Measurements from ENCODE around the gene DFFB. TPM values are rescaled to one million over a fixed set of nuclear protein-coding genes. Genes with fewer than 3 reads are reported as not detected.

Gene DFFB
- total and polyA plus RNA-seq, 2 of the 4 experiments (the other 2 are of a cell fraction) = 6.5 to 7.3 TPM

DNA sequence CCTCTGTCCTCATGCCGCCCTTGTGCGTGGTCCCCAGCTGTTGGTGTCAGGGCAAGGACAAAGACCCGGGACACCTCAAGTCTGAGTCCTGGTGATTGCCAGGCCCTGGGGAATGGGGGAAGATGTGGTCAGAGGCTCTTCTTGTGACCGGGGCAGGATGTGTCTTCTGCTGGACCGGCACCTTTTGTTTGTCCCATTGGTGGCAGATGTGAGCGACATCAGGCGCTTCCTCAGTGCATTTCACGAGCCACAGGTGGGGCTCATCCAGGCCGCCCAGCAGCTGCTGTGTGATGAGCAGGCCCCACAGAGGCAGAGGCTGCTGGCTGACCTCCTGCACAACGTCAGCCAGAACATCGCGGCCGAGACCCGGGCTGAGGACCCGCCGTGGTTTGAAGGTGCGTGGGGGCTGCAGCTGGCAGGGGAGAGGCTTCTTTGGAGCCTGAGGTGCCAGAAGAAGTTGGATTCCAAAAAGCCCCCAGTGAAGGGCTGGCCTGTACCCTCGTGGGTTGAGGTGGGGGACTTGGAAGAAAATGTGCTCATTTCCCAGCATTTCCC, 8.4 kb downstream of the DFFB start:
- Histone ChIP-seq H2AFZ (replicated peaks; ENCODE audit: low read length, poor library complexity) (no peak overlapping the region), H3K56ac (ENCODE audit: extremely low read depth, insufficient read depth, low read length) (no peak overlapping the region), H2AK9ac (replicated peaks; ENCODE audit: low read depth, low read length, poor library complexity) (no peak overlapping the region), H3K4ac (ENCODE audit: low read depth, low read length) (no peak overlapping the region), H2AK5ac (ENCODE audit: low read depth, low read length) (no peak overlapping the region), H3K4me3 (ENCODE audit: insufficient read depth, low read depth, low read length) (no peak overlapping the region), H4K91ac (ENCODE audit: insufficient read depth, low read depth, low read length) (no peak overlapping the region), H3K27me3 (ENCODE audit: control insufficient read depth, insufficient read depth, low read length) (no peaks in the 10 kb centered on the region), H3K9me1 (ENCODE audit: insufficient read depth, low read length) (peaks cover 5% of the 10 kb centered on the region), H3K27ac (ENCODE audit: insufficient read depth, low read length) (no peak overlapping the region), H3K4me1 (ENCODE audit: control insufficient read depth, insufficient read depth, low read length) (no peaks in the 10 kb centered on the region), H3K18ac (ENCODE audit: low read depth, low read length) (no peak overlapping the region), H3K23ac (ENCODE audit: low read depth, low read length) (no peak overlapping the region), H3K79me1 (ENCODE audit: low read depth in 1 of 2, low read length in 2 of 2) (no peaks in the 10 kb centered on the region; a peak in 3 of 4 replicates), H3K9ac (ENCODE audit: low read depth, low read length) (no peak overlapping the region), H4K5ac (ENCODE audit: low read depth, low read length) (no peak overlapping the region), H2BK5ac (ENCODE audit: low read depth, low read length, poor library complexity, severe bottlenecking) (no peak overlapping the region), H3K9me3 (ENCODE audit: control insufficient read depth, insufficient read depth, low read length) (no peaks in the 10 kb centered on the region), H3K36me3 (ENCODE audit: control insufficient read depth, insufficient read depth, low read length) (peaks cover 18% of the 10 kb centered on the region), H4K8ac (ENCODE audit: low read depth in 2 of 2, low read length in 2 of 2) (no peak overlapping the region), H4K20me1 (ENCODE audit: insufficient read depth, low read length) (no peaks in the 10 kb centered on the region; the same call in 1 of the 2 replicates), H3K4me2 (ENCODE audit: low read depth, low read length) (no peak overlapping the region), H3K14ac (replicated peaks; ENCODE audit: low read depth, low read length) (no peak overlapping the region), H2BK15ac (ENCODE audit: low read depth, low read length) (no peak overlapping the region), H2BK20ac (ENCODE audit: low read depth, low read length) (no peak overlapping the region), H2BK120ac (ENCODE audit: low read depth, low read length) (no peak overlapping the region)
- ATAC-seq (ENCODE audit: low read depth) (no peak), DNase-seq (no peak)
- in situ Hi-C loops (cut with MboI; ENCODE audit: low sequenced_read_pairs) (no loop called here), intact Hi-C loops (cut with micrococcal nuclease) (no loop called here), dilution Hi-C loops (cut with HindIII; ENCODE audit: low sequenced_read_pairs, unreplicated experiment) (no loop called here)
- 64% methylated on average over 11 of the region's 18 CpGs; no CpG with 5 or more reads in 1 of the 2 experiments for WGBS, 2 experiments (ENCODE audit: extremely low coverage in 2 of 2, insufficient read length in 1 of 2)
- TF ChIP-seq POLR2A (IDR thresholded peaks at IDR 0.05; ENCODE audit: low read depth, low read length) = no peak
- no peak for TF ChIP-seq RFX5 (IDR thresholded peaks at IDR 0.05; ENCODE audit: low read depth, low read length)
- TF ChIP-seq, protein P1, sequence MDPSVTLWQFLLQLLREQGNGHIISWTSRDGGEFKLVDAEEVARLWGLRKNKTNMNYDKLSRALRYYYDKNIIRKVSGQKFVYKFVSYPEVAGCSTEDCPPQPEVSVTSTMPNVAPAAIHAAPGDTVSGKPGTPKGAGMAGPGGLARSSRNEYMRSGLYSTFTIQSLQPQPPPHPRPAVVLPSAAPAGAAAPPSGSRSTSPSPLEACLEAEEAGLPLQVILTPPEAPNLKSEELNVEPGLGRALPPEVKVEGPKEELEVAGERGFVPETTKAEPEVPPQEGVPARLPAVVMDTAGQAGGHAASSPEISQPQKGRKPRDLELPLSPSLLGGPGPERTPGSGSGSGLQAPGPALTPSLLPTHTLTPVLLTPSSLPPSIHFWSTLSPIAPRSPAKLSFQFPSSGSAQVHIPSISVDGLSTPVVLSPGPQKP (IDR thresholded peaks at IDR 0.05; ENCODE audit: borderline replicate concordance, low read depth, low read length) = no peak
- TF ChIP-seq MXI1 (IDR thresholded peaks at IDR 0.05; ENCODE audit: borderline replicate concordance, low read depth, low read length) = no peak
- TF ChIP-seq SMC3 (IDR thresholded peaks at IDR 0.05; ENCODE audit: low read depth, low read length) = no peak
- TF ChIP-seq, protein P2, sequence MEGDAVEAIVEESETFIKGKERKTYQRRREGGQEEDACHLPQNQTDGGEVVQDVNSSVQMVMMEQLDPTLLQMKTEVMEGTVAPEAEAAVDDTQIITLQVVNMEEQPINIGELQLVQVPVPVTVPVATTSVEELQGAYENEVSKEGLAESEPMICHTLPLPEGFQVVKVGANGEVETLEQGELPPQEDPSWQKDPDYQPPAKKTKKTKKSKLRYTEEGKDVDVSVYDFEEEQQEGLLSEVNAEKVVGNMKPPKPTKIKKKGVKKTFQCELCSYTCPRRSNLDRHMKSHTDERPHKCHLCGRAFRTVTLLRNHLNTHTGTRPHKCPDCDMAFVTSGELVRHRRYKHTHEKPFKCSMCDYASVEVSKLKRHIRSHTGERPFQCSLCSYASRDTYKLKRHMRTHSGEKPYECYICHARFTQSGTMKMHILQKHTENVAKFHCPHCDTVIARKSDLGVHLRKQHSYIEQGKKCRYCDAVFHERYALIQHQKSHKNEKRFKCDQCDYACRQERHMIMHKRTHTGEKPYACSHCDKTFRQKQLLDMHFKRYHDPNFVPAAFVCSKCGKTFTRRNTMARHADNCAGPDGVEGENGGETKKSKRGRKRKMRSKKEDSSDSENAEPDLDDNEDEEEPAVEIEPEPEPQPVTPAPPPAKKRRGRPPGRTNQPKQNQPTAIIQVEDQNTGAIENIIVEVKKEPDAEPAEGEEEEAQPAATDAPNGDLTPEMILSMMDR (conservative IDR thresholded peaks at IDR 0.05; ENCODE audit: low read depth, low read length) = no peak
- TF ChIP-seq BHLHE40 (IDR thresholded peaks at IDR 0.05; ENCODE audit: low read depth, low read length) = no peak
- TF ChIP-seq MAZ (IDR thresholded peaks at IDR 0.05; ENCODE audit: borderline replicate concordance, low read depth, low read length) = no peak
- no peak for TF ChIP-seq FOS (IDR thresholded peaks at IDR 0.05; ENCODE audit: low read depth, low read length)
- TF ChIP-seq RCOR1 (IDR thresholded peaks at IDR 0.05; ENCODE audit: insufficient replicate concordance, low read length) = no peak
- no peak for TF ChIP-seq CHD1 (IDR thresholded peaks at IDR 0.05; ENCODE audit: low read depth, low read length)
- BruUV-seq (replicated peaks) = no TSS peak
- CTCF ChIA-PET = no interaction called here
- POLR2A ChIA-PET (ENCODE audit: unreplicated experiment) = interaction anchor here (0.6 kb wide), 1 partner anchor 32 kb away, joined by 3 read pairs; no protein-coding TSS in a partner anchor
